SK-N-SH treated with all-trans-retinoic acid at 6 μM for 48 hours (cell line): ENCODE data around the gene HIPK3.

Experiments
- RARB ChIP-seq: fragments of 250-450 bp; sonication (Bioruptor Pico); IDR thresholded peaks from 2 replicates; pipeline ENCODE4 v1.8.0; 2021; ENCODE audit warnings: mild to moderate bottlenecking, moderate library complexity
- ZFP3 ChIP-seq: fragments of 250-450 bp; sonication (Bioruptor Pico); IDR thresholded peaks from 2 replicates; pipeline ENCODE4 v1.5.0; 2020; ENCODE audit warnings: mild to moderate bottlenecking, moderate library complexity
- TF ChIP-seq, protein P1 (sequence below): fragments of 250-450 bp; sonication (Bioruptor Pico); IDR thresholded peaks from 2 replicates; pipeline ENCODE4 v1.5.1; 2020; ENCODE audit warnings: low read depth, mild to moderate bottlenecking, moderate library complexity

DNA sequence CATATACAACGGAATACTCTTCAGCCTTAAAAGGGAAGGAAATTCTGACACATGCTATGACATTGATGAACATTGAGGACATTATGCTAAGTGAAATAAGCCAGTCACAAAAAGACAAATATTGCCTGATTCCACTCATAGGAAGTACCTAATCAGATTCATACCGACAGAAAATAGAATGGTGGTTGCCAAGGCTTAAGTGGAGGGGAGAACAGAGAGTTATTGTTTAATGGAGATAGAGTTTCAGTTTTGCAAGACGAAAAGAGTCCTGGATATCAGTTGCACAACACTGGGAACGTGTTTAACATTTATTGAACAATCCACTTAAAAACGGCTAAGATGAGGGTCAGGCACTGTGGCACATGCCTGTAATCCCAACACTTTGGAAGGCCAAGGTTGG lies 45.6 kb upstream of the HIPK3 start:
- TF ChIP-seq ZFP3 (CRISPR knock-in tag): no peak
- TF ChIP-seq, protein P1, sequence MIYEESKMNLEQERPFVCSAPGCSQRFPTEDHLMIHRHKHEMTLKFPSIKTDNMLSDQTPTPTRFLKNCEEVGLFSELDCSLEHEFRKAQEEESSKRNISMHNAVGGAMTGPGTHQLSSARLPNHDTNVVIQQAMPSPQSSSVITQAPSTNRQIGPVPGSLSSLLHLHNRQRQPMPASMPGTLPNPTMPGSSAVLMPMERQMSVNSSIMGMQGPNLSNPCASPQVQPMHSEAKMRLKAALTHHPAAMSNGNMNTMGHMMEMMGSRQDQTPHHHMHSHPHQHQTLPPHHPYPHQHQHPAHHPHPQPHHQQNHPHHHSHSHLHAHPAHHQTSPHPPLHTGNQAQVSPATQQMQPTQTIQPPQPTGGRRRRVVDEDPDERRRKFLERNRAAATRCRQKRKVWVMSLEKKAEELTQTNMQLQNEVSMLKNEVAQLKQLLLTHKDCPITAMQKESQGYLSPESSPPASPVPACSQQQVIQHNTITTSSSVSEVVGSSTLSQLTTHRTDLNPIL (CRISPR knock-in tag): no peak
- no peak for TF ChIP-seq RARB (CRISPR knock-in tag)
